IMR-90 (cell line): ENCODE results near the gene LCN2. TPM values are rescaled to one million over a fixed set of nuclear protein-coding genes. Genes with fewer than 3 reads are reported as not detected.

Experiments used
- ATAC-seq: fragments of 200-7000 bp; cut with Tn5 transposase; 2 replicates; pipeline ENCODE4 v1.9.1; 2020; ENCODE audit warnings: low read depth, mild to moderate bottlenecking, moderate library complexity
- BruUV-seq: library from RNA; stranded (reverse); fragments of 400-500 nt; replicated peaks from 2 replicates; lab custom pipeline; 2021; lab: Mats Ljungman, UMichigan
- CTCF ChIA-PET: fragments of 300-600 bp; formaldehyde crosslinking; extraction: SDS; loops from one replicate; lab custom pipeline; 2021; ENCODE audit warnings: antibody characterized with exemption; lab: Yijun Ruan, JAX
- POLR2A ChIA-PET: fragments of 300-600 bp; sonication (Branson Sonifier 250); formaldehyde crosslinking; loops from one replicate; lab custom pipeline; 2022; ENCODE audit warnings: antibody characterized with exemption; ENCODE audit not compliant: unreplicated experiment; lab: Charles Lee
- DNase-seq: peaks from one replicate; pipeline ENCODE4 v3.0.0; 2013
- H2AFZ ChIP-seq: replicated peaks from 2 replicates; pipeline ENCODE3; 2013; ENCODE audit warnings: low read length, mild to moderate bottlenecking; ENCODE audit not compliant: poor library complexity
- H2AK5ac ChIP-seq: 2 replicates; pipeline ENCODE4 v1.6.1; 2013; ENCODE audit warnings: low read depth, low read length, inconsistent platforms
- H2AK9ac ChIP-seq: replicated peaks from 2 replicates; pipeline ENCODE3; 2013; ENCODE audit warnings: mild to moderate bottlenecking, low read depth, low read length, moderate library complexity; ENCODE audit not compliant: poor library complexity
- H2BK120ac ChIP-seq: 2 replicates; pipeline ENCODE4 v1.6.1; 2013; ENCODE audit warnings: low read depth, low read length, inconsistent platforms
- H2BK15ac ChIP-seq: 3 replicates; pipeline ENCODE4 v1.6.1; 2013; ENCODE audit warnings: low read depth, low read length, inconsistent platforms
- H2BK20ac ChIP-seq: 2 replicates; pipeline ENCODE4 v1.6.1; 2013; ENCODE audit warnings: low read depth, mild to moderate bottlenecking, inconsistent platforms, low read length, moderate library complexity
- H2BK5ac ChIP-seq: 2 replicates; pipeline ENCODE4 v1.6.1; 2013; ENCODE audit warnings: mild to moderate bottlenecking, low read depth, low read length, inconsistent platforms; ENCODE audit not compliant: poor library complexity, severe bottlenecking
- H3K14ac ChIP-seq: replicated peaks from 2 replicates; pipeline ENCODE4 v1.6.1; 2013; ENCODE audit warnings: low read depth, low read length, inconsistent platforms
- H3K18ac ChIP-seq: 2 replicates; pipeline ENCODE4 v1.6.1; 2013; ENCODE audit warnings: low read depth, low read length, control low read depth
- H3K23ac ChIP-seq: 2 replicates; pipeline ENCODE4 v1.6.1; 2013; ENCODE audit warnings: low read depth, low read length, inconsistent platforms
- H3K27ac ChIP-seq: 2 replicates; pipeline ENCODE4 v1.5.1; 2013; ENCODE audit warnings: mild to moderate bottlenecking, control low read depth, low read length; ENCODE audit not compliant: insufficient read depth
- H3K27me3 ChIP-seq: 2 replicates; pipeline ENCODE4 v1.6.1; 2013; ENCODE audit warnings: low read length; ENCODE audit not compliant: control insufficient read depth, insufficient read depth
- H3K36me3 ChIP-seq: 2 replicates; pipeline ENCODE4 v1.6.1; 2013; ENCODE audit warnings: low read length, mixed read lengths; ENCODE audit not compliant: control insufficient read depth, insufficient read depth
- H3K4ac ChIP-seq: 2 replicates; pipeline ENCODE4 v1.6.1; 2013; ENCODE audit warnings: low read depth, low read length, inconsistent platforms
- H3K4me1 ChIP-seq: 2 replicates; pipeline ENCODE4 v1.6.1; 2013; ENCODE audit warnings: low read length, mixed read lengths; ENCODE audit not compliant: control insufficient read depth, insufficient read depth
- H3K4me2 ChIP-seq: 2 replicates; pipeline ENCODE4 v1.6.1; 2013; ENCODE audit warnings: low read depth, mild to moderate bottlenecking, control low read depth, low read length, moderate library complexity
- H3K4me3 ChIP-seq: 2 replicates; pipeline ENCODE4 v1.5.1; 2013; ENCODE audit warnings: low read depth, mild to moderate bottlenecking, control low read depth, low read length, moderate library complexity; ENCODE audit not compliant: insufficient read depth
- H3K56ac ChIP-seq: 2 replicates; pipeline ENCODE4 v1.6.1; 2013; ENCODE audit warnings: low read length, inconsistent platforms; ENCODE audit not compliant: insufficient read depth; ENCODE audit errors: extremely low read depth
- H3K79me1 ChIP-seq, 2 experiments: 2 replicates each; pipeline ENCODE4 v1.6.1; 2013; ENCODE audit warnings: low read length in 2 of 2, inconsistent platforms in 1 of 2, low read depth in 1 of 2
- H3K9ac ChIP-seq: 2 replicates; pipeline ENCODE4 v1.6.1; 2013; ENCODE audit warnings: low read depth, low read length, control low read depth
- H3K9me1 ChIP-seq: 2 replicates; pipeline ENCODE4 v1.6.1; 2013; ENCODE audit warnings: low read length, inconsistent platforms; ENCODE audit not compliant: insufficient read depth
- H3K9me3 ChIP-seq: 2 replicates; pipeline ENCODE4 v1.6.1; 2013; ENCODE audit warnings: low read length; ENCODE audit not compliant: control insufficient read depth, insufficient read depth
- H4K20me1 ChIP-seq: 2 replicates; pipeline ENCODE4 v1.6.1; 2013; ENCODE audit warnings: low read length, inconsistent platforms; ENCODE audit not compliant: insufficient read depth
- H4K5ac ChIP-seq: 2 replicates; pipeline ENCODE4 v1.6.1; 2013; ENCODE audit warnings: mild to moderate bottlenecking, low read depth, low read length, control low read depth
- H4K8ac ChIP-seq, 2 experiments: 2 replicates each; pipeline ENCODE4 v1.6.1; 2013; ENCODE audit warnings: low read depth in 2 of 2, low read length in 2 of 2, control low read depth in 1 of 2, inconsistent platforms in 1 of 2
- H4K91ac ChIP-seq: 2 replicates; pipeline ENCODE4 v1.6.1; 2013; ENCODE audit warnings: low read depth, low read length, inconsistent platforms; ENCODE audit not compliant: insufficient read depth
- BHLHE40 ChIP-seq: fragments of 150-350 bp; IDR thresholded peaks from 2 replicates; pipeline ENCODE4 v1.6.1; 2016; ENCODE audit warnings: mild to moderate bottlenecking, low read depth, low read length
- CEBPB ChIP-seq: IDR thresholded peaks from 2 replicates; pipeline ENCODE4 v1.6.1; 2012; ENCODE audit warnings: low read depth, low read length, improper control_type of control experiment
- CHD1 ChIP-seq: IDR thresholded peaks from 2 replicates; pipeline ENCODE4 v1.6.1; 2012; ENCODE audit warnings: low read depth, low read length, improper control_type of control experiment
- FOS ChIP-seq: fragments of 150-350 bp; IDR thresholded peaks from 2 replicates; pipeline ENCODE4 v1.6.1; 2016; ENCODE audit warnings: low read depth, low read length
- MAFK ChIP-seq: IDR thresholded peaks from 2 replicates; pipeline ENCODE4 v1.6.1; 2012; ENCODE audit warnings: low read depth, low read length, improper control_type of control experiment
- MXI1 ChIP-seq: IDR thresholded peaks from 2 replicates; pipeline ENCODE4 v1.6.1; 2012; ENCODE audit warnings: low read depth, mild to moderate bottlenecking, low read length, moderate library complexity, borderline replicate concordance
- NFE2L2 ChIP-seq: fragments of 150-350 bp; IDR thresholded peaks from 2 replicates; pipeline ENCODE4 v1.6.1; 2016; ENCODE audit warnings: low read depth, mild to moderate bottlenecking, low read length
- POLR2A ChIP-seq: IDR thresholded peaks from 2 replicates; pipeline ENCODE4 v1.6.1; 2012; ENCODE audit warnings: mild to moderate bottlenecking, low read depth, low read length
- RAD21 ChIP-seq: IDR thresholded peaks from 2 replicates; pipeline ENCODE4 v1.6.1; 2012; ENCODE audit warnings: low read length, improper control_type of control experiment
- RCOR1 ChIP-seq: IDR thresholded peaks from 2 replicates; pipeline ENCODE4 v1.6.1; 2012; ENCODE audit warnings: mild to moderate bottlenecking, low read length, improper control_type of control experiment; ENCODE audit not compliant: insufficient replicate concordance
- RFX5 ChIP-seq: IDR thresholded peaks from 2 replicates; pipeline ENCODE4 v1.8.0; 2012; ENCODE audit warnings: low read depth, mild to moderate bottlenecking, low read length, moderate library complexity
- SMC3 ChIP-seq: fragments of 150-350 bp; IDR thresholded peaks from 2 replicates; pipeline ENCODE4 v1.6.1; 2016; ENCODE audit warnings: low read depth, mild to moderate bottlenecking, antibody characterized with exemption, low read length, moderate library complexity
- WGBS, 2 experiments: methylation state at CpG; one replicate each; pipeline versions ENCODE4 v1.1.5 to v1.1.7; 2013; ENCODE audit warnings: missing lambda C conversion rate in 2 of 2; ENCODE audit not compliant: insufficient read length in 1 of 2; ENCODE audit errors: extremely low coverage in 2 of 2; 5-methylcytosine and 5-hydroxymethylcytosine counted together
- dilution Hi-C: fragments of 300-500 bp; cut with HindIII; formaldehyde crosslinking; loops from one replicate; pipeline ENCODE4 v1.14.3; 2018; ENCODE audit warnings: low sequenced_read_pairs; ENCODE audit not compliant: unreplicated experiment
- in situ Hi-C: fragments of 300-500 bp; cut with MboI; formaldehyde crosslinking; loops from 3 replicates; pipeline ENCODE4 v1.14.3; 2019; ENCODE audit warnings: low sequenced_read_pairs, inconsistent platforms, mixed read lengths
- intact Hi-C: fragments of 100-400 bp; cut with micrococcal nuclease; formaldehyde crosslinking; loops from 2 replicates; pipeline ENCODE4 v1.10.0; 2022
- polyA plus RNA-seq, 3 experiments: library from polyadenylated mRNA; depleted of rRNA; stranded (reverse); fragments of >200 nt; gene quantifications; 2 replicates each; pipeline ENCODE4 v1.2.3, GENCODE V29; 2012; ENCODE audit warnings: low replicate concordance in 1 of 3
- total RNA-seq: library from RNA; depleted of rRNA; stranded (reverse); fragments of >200 nt; gene quantifications from 2 replicates; pipeline ENCODE4 v1.2.3, GENCODE V29; 2012
- TF ChIP-seq, protein P1 (sequence below): fragments of 150-350 bp; IDR thresholded peaks from 2 replicates; pipeline ENCODE4 v1.6.1; 2016; ENCODE audit warnings: low read depth, mild to moderate bottlenecking, low read length, moderate library complexity, borderline replicate concordance
- TF ChIP-seq, protein P2 (sequence below): fragments of 150-350 bp; IDR thresholded peaks from 2 replicates; pipeline ENCODE4 v1.6.1; 2017; ENCODE audit warnings: mild to moderate bottlenecking, antibody characterized with exemption, low read length, low read depth

LCN2 gene
- total and polyA plus RNA-seq, 2 of the 4 experiments (the other 2 are of a cell fraction): not detected

DNA sequence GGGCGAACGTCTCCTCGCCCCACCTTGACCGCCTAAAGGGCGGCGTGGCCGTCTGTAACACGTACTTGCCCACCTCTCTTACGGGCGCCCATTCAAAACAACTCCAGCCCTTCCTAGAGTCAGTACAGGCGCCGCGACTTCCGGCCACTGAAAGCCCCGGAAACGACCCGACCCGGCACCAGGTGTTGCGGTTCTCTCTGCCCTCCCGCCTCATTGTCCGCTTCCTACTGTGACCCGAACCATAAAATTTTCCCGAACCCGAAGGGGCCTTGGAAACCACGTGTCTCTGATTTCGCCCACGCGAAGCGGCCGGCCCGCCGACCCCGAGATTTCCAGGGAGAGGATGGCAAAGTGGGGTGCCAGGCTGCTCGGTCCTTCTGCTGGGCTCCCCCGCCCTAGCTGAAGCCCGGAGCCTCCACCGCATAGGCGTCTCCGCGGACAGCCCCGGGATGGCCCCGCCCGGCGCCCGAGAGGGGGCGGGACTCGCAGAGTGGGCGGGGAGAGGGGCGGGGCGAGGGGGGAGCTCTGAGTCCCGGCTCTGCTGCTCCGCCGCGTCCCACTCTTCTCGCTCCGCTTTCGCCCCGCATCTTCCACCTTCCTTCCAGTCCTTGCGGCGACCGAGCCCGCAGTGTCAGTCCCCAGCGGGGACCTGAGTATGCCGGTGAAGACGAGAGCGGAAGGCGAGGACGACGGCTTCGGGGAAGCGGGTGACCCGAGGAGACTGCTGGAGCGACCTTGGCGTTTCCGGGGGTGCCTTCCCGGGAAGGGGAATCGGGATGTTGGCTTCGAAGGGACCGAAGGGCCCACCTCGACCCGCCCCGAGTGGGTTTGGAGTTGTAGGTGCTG, 21.0 kb upstream of the LCN2 start:
- Histone ChIP-seq H3K23ac (peak overlapping the region; percentile 99), H4K5ac (peak overlapping the region; percentile 69), H3K9ac (peak overlapping the region; percentile 94), H4K20me1 (peaks cover 17% of the 10 kb centered on the region; the same call in 1 of the 2 replicates), H3K79me1 (peaks cover 9 to 39% of the 10 kb centered on the region in 2 experiments; a peak in 3 of 4 replicates), H2BK20ac (no peak overlapping the region), H3K27me3 (peaks cover 5% of the 10 kb centered on the region), H4K8ac (peak overlapping the region; percentile 56 to 98), H2AK9ac (peak overlapping the region; percentile 91), H3K9me3 (no peaks in the 10 kb centered on the region), H3K4me2 (peak overlapping the region; percentile 94), H2BK5ac (peak overlapping the region; percentile 98), H2BK15ac (peak overlapping the region; percentile 89; the same call in 1 of the 3 replicates), H3K4me1 (peaks cover 10% of the 10 kb centered on the region; the same call in 1 of the 2 replicates), H3K18ac (peak overlapping the region; percentile 81), H2AFZ (peak overlapping the region; percentile 99), H3K56ac (peak overlapping the region; percentile 82), H2BK120ac (peak overlapping the region; percentile 95), H3K36me3 (peaks cover 4% of the 10 kb centered on the region), H2AK5ac (peak overlapping the region; percentile 84; the same call in 1 of the 2 replicates), H4K91ac (peak overlapping the region; percentile 94), H3K14ac (peak overlapping the region; percentile 97), H3K4ac (peak overlapping the region; percentile 98), H3K27ac (peak overlapping the region; percentile 95), H3K9me1 (peaks cover 10% of the 10 kb centered on the region), H3K4me3 (peak overlapping the region; percentile 96)
- dilution Hi-C loops: no loop called here
- 0% methylated on average over 16 of the region's 82 CpGs; no CpG with 5 or more reads in 1 of the 2 experiments for WGBS, 2 experiments
- peak; percentile 89 for ATAC-seq
- POLR2A ChIA-PET: no interaction called here
- CTCF ChIA-PET: interaction anchor here (1.0 kb wide), 1 partner anchor 10 kb away, joined by 3 read pairs; no protein-coding TSS in a partner anchor
- BruUV-seq: no TSS peak
- intact Hi-C loops: no loop called here
- DNase-seq: peak; percentile 89
- in situ Hi-C loops: no loop called here
- TF ChIP-seq RAD21 (no peak), MAFK (no peak), CHD1 (no peak), FOS (no peak), NFE2L2 (no peak), POLR2A (peak; percentile 38; the same call in 1 of the 2 replicates), CEBPB (no peak), MXI1 (peak; percentile 77; the same call in 1 of the 2 replicates), RFX5 (no peak), BHLHE40 (0 out of 2 replicates have a peak, but pooled peaks have one; percentile 42), SMC3 (no peak), RCOR1 (no peak)
- TF ChIP-seq, protein P1, sequence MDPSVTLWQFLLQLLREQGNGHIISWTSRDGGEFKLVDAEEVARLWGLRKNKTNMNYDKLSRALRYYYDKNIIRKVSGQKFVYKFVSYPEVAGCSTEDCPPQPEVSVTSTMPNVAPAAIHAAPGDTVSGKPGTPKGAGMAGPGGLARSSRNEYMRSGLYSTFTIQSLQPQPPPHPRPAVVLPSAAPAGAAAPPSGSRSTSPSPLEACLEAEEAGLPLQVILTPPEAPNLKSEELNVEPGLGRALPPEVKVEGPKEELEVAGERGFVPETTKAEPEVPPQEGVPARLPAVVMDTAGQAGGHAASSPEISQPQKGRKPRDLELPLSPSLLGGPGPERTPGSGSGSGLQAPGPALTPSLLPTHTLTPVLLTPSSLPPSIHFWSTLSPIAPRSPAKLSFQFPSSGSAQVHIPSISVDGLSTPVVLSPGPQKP: no peak
- TF ChIP-seq, protein P2, sequence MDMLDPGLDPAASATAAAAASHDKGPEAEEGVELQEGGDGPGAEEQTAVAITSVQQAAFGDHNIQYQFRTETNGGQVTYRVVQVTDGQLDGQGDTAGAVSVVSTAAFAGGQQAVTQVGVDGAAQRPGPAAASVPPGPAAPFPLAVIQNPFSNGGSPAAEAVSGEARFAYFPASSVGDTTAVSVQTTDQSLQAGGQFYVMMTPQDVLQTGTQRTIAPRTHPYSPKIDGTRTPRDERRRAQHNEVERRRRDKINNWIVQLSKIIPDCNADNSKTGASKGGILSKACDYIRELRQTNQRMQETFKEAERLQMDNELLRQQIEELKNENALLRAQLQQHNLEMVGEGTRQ: peak; percentile 84
